IPS-20b (cell line): Measurements from ENCODE around the gene IRX3.

Experiments
- H3K27ac ChIP-seq: one replicate; pipeline ENCODE4 v1.5.1; 2013; ENCODE audit warnings: low read length
- H3K27me3 ChIP-seq: 2 replicates; pipeline ENCODE4 v1.6.1; 2013; ENCODE audit warnings: mild to moderate bottlenecking, low read length, inconsistent platforms; ENCODE audit not compliant: insufficient read depth
- H3K36me3 ChIP-seq: 2 replicates; pipeline ENCODE4 v1.6.1; 2013; ENCODE audit warnings: low read depth, mild to moderate bottlenecking, inconsistent platforms, low read length, moderate library complexity; ENCODE audit not compliant: insufficient read depth
- H3K4me1 ChIP-seq: 2 replicates; pipeline ENCODE4 v1.6.1; 2013; ENCODE audit warnings: mild to moderate bottlenecking, control low read depth, inconsistent platforms, low read length, moderate library complexity; ENCODE audit not compliant: insufficient read depth
- H3K4me3 ChIP-seq: 2 replicates; pipeline ENCODE4 v1.5.1; 2013; ENCODE audit warnings: mild to moderate bottlenecking, low read length, inconsistent platforms
- H3K9ac ChIP-seq: 2 replicates; pipeline ENCODE4 v1.6.1; 2013; ENCODE audit warnings: low read depth, mild to moderate bottlenecking, inconsistent platforms, low read length, moderate library complexity
- H3K9me3 ChIP-seq: 2 replicates; pipeline ENCODE4 v1.6.1; 2013; ENCODE audit warnings: mild to moderate bottlenecking, low read depth, low read length, inconsistent platforms; ENCODE audit not compliant: insufficient read depth

IRX3 gene

DNA sequence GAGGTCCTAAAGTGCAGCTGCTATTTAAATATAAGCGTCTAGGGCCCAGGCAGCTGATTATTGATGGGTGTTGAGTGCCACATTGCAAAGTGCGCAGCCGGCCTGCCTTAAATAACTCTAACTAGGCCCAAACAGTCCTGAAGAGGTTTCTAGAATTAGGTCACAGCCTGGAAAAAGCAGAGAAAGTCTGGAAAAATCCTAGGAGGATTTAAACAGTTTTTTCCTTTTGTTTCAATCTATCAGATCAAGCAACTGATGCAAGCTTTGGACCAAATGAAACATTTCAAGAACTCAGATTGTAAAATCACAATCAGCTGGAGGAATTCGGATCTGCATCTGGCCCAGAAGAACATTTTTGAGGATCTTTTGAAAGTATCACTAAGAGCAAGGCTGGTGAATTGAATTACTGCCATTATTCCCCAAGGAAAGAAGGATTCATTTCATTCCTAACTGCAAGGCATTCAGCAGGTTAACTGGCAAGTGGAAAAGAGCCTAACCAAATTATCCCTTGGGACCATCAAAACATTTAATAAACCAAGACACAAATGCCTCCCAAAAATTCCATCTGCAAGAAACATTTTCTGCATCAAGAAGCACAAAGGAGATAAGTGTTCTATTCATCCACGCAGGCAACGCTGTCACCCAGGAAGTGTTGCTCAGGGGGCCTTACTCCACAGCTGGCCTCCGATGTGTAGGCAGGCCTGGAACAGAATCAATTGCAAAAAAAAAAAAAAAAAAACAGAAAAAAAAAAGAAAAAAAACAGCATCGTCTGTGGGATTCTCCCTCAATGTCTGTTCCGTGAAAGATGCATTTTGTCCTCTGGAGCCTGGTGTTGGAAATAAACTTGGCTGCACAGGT, 46.1 kb downstream of the IRX3 start:
- Histone ChIP-seq H3K27ac (no peak overlapping the region), H3K9me3 (no peaks in the 10 kb centered on the region)

DNA sequence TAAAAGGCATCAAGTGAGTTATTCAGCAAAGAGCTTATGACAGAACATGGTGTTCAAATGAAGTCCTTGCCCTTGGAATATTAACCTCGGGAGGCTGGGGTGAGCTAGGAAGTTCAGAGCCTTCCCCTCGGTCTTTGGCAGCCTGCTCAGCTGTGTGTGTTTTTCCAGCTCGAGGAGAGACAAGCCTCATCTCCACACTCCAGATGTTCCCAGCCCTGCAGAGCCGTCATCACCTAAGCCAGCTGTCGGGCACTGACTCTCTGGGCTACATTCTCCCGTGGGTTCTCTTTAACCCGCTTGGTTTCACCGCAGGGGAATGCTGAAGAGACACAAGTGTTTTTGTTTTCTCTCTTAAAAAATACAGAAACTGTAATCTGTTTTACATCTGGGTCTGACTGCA, 47.1 kb downstream of the IRX3 start:
- no peaks in the 10 kb centered on the region; the same call in 1 of the 2 replicates for H3K4me1 ChIP-seq
- no peak overlapping the region for H3K9ac ChIP-seq
- H3K27ac ChIP-seq: no peak overlapping the region
- no peak overlapping the region for H3K4me3 ChIP-seq
- no peaks in the 10 kb centered on the region for H3K36me3 ChIP-seq
- H3K27me3 ChIP-seq: no peaks in the 10 kb centered on the region
- H3K9me3 ChIP-seq: no peaks in the 10 kb centered on the region

More for the DNA sequence above, 46.1 kb downstream of the IRX3 start:
- Histone ChIP-seq H3K4me3 (no peak overlapping the region), H3K27me3 (no peaks in the 10 kb centered on the region), H3K9ac (no peak overlapping the region), H3K4me1 (no peaks in the 10 kb centered on the region; the same call in 1 of the 2 replicates), H3K36me3 (no peaks in the 10 kb centered on the region)

DNA sequence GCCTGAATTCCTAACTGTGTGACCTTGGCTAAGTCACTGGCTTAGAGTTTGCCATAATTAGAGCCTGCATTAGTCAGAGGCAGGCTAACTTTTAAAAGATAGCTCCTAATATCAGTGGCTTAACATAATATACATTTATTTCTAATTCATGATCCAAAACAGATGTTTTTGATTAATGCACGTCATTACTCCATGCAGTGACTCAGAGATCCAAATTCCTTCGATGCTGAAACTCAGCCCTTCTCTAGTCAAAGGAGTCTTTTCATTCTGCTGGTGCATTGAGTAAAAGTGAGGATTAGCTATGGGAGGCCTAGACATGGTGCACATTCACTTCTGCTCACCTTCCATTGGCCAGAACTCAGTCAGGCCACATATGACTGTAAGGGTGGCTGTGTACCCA, 49.8 kb downstream of the IRX3 start:
- H3K9me3 ChIP-seq: no peaks in the 10 kb centered on the region
- H3K4me1 ChIP-seq: no peaks in the 10 kb centered on the region; the same call in 1 of the 2 replicates
- no peak overlapping the region for H3K27ac ChIP-seq
- no peak overlapping the region for H3K4me3 ChIP-seq
- no peak overlapping the region for H3K9ac ChIP-seq
- no peaks in the 10 kb centered on the region for H3K27me3 ChIP-seq
- no peaks in the 10 kb centered on the region for H3K36me3 ChIP-seq

DNA sequence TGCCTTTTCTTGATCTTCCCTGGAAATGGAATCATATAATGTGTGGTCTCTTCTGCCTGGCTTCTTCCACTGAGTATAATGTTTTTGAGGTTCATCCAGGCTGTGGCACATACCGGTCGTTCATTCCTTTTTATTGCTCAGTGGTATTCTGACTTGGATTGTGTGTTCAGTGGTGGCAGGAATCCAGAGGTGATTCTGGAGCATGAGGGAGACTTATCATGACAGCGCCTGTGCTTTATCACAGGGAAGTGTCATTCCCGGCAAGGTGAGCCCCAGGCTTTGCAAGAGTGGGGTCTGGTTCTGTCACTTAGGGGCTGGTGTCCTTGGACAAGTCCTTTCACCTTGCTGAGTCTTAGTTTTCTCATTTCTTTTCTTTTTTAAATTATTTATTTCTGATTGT, 53.0 kb downstream of the IRX3 start:
- Histone ChIP-seq H3K4me3 (no peak overlapping the region), H3K9ac (no peak overlapping the region), H3K27ac (no peak overlapping the region), H3K4me1 (no peaks in the 10 kb centered on the region), H3K27me3 (no peaks in the 10 kb centered on the region), H3K9me3 (no peaks in the 10 kb centered on the region), H3K36me3 (no peaks in the 10 kb centered on the region)
